ENCODE results near the gene PSMB5. TPM values are rescaled to one million over a fixed set of nuclear protein-coding genes. Genes with fewer than 3 reads are reported as not detected.
A peak's percentile ranks its signal among the peaks of the same experiment; 100 is the strongest.

PSMB5 gene
- total and polyA plus RNA-seq, 9 of the 15 experiments (the other 6 are each of a cell fraction or from before 2014, with no cell fraction given) = 198 to 1,870 (median 269) TPM

DNA sequence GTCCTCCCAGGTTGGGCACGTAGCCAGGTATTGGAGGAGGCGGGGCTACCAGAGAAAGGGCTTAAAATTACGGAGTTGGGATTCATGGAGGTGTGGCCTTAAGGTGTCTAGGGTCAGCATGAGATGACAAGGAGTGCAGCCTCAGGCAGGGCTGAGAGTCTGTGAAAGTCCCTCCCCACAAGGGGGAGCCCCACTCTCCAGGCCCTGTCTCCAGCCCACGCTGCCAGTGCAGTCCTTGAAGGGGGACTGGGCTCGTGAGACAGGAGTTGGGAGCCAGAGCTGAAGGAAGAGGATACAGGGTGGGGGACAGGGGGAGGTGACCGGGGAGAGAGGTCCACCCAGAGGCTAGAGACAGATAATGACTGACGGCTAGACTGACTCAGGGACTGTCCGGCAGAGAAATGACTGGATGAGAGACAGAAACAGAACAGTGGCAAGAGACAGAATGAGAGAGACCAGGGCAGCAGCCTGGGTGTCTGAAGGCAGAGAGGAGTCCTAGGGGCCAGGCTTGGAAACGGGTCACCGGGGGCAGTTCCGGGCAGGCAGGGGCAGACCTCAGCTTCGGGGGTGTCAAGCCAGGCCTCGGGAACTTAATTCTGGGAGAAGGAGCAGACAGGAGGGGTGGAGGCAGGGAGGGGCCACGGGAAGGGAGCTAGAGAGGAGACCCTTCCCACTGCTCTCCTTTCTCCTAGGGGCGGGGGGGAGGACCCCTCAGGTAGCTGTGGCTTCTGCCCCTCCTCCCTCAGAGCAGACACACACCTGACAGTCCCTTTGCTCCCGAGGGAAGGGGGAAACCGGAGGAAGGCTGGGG, 21.6 kb upstream of the PSMB5 start (continued):
- TF ChIP-seq HNRNPLL (IDR thresholded peaks at IDR 0.05; ENCODE audit: low read depth, low read length, poor library complexity, severe bottlenecking) = peak; percentile 24
- no peak for TF ChIP-seq CC2D1A (IDR thresholded peaks at IDR 0.05)
- no peak for TF ChIP-seq KLF13 (tag; IDR thresholded peaks at IDR 0.05; ENCODE audit: borderline replicate concordance, low read depth)
- TF ChIP-seq E2F5 (CRISPR knock-in tag; IDR thresholded peaks at IDR 0.05) = no peak
- TF ChIP-seq MEIS2 (IDR thresholded peaks at IDR 0.05; ENCODE audit: partially characterized antibody) = peak; percentile 45
- TF ChIP-seq NR2C2 (CRISPR knock-in tag; IDR thresholded peaks at IDR 0.05) = no peak
- no peak for TF ChIP-seq NR2C2 (tag; IDR thresholded peaks at IDR 0.05)
- no peak for TF ChIP-seq ZNF75A (CRISPR knock-in tag; IDR thresholded peaks at IDR 0.05)
- no peak for TF ChIP-seq DLX4 (CRISPR knock-in tag; IDR thresholded peaks at IDR 0.05)
- no peak for TF ChIP-seq HNRNPK (IDR thresholded peaks at IDR 0.05; ENCODE audit: low read depth, low read length, poor library complexity, severe bottlenecking)
- TF ChIP-seq DPF2 (IDR thresholded peaks at IDR 0.05) = peak; percentile 52
- TF ChIP-seq, protein P1, sequence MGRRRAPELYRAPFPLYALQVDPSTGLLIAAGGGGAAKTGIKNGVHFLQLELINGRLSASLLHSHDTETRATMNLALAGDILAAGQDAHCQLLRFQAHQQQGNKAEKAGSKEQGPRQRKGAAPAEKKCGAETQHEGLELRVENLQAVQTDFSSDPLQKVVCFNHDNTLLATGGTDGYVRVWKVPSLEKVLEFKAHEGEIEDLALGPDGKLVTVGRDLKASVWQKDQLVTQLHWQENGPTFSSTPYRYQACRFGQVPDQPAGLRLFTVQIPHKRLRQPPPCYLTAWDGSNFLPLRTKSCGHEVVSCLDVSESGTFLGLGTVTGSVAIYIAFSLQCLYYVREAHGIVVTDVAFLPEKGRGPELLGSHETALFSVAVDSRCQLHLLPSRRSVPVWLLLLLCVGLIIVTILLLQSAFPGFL (CRISPR knock-in tag; IDR thresholded peaks at IDR 0.05) = no peak
- no peak for TF ChIP-seq SRSF1 (IDR thresholded peaks at IDR 0.05; ENCODE audit: low read depth, low read length)
- no peak for TF ChIP-seq FIP1L1 (IDR thresholded peaks at IDR 0.05; ENCODE audit: low read depth, low read length, poor library complexity, severe bottlenecking)
- peak; percentile 40; the same call in 1 of the 2 replicates for TF ChIP-seq JUN (IDR thresholded peaks at IDR 0.05; ENCODE audit: borderline replicate concordance, low read depth, low read length)
- TF ChIP-seq JUN (CRISPR knock-in tag; IDR thresholded peaks at IDR 0.05; ENCODE audit: borderline replicate concordance) = no peak
- TF ChIP-seq, protein P2, sequence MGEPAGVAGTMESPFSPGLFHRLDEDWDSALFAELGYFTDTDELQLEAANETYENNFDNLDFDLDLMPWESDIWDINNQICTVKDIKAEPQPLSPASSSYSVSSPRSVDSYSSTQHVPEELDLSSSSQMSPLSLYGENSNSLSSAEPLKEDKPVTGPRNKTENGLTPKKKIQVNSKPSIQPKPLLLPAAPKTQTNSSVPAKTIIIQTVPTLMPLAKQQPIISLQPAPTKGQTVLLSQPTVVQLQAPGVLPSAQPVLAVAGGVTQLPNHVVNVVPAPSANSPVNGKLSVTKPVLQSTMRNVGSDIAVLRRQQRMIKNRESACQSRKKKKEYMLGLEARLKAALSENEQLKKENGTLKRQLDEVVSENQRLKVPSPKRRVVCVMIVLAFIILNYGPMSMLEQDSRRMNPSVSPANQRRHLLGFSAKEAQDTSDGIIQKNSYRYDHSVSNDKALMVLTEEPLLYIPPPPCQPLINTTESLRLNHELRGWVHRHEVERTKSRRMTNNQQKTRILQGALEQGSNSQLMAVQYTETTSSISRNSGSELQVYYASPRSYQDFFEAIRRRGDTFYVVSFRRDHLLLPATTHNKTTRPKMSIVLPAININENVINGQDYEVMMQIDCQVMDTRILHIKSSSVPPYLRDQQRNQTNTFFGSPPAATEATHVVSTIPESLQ (CRISPR knock-in tag; IDR thresholded peaks at IDR 0.05) = no peak
- peak; percentile 78 for TF ChIP-seq SMAD4 (CRISPR knock-in tag; conservative IDR thresholded peaks at IDR 0.05)
- TF ChIP-seq CSDE1 (IDR thresholded peaks at IDR 0.05) = no peak
- no peak for TF ChIP-seq NCOA4 (IDR thresholded peaks at IDR 0.05; ENCODE audit: partially characterized antibody)
- no peak for TF ChIP-seq PCBP2 (IDR thresholded peaks at IDR 0.05; ENCODE audit: low read depth, low read length, poor library complexity, severe bottlenecking)
